GM19438 (cell line): ENCODE data around the gene TESK1.
"Not testable (repeated sequence)": the region's sequence is repeated elsewhere in the genome, so short reads cannot be mapped to it uniquely, and the experiment has no call there.

ENCODE experiments used
- ATAC-seq: cut with Tn5 transposase; IDR thresholded peaks from one replicate; pipeline ENCODE4 v1.9.1; 2021; ENCODE audit warnings: low read depth; ENCODE audit not compliant: unreplicated experiment

Gene TESK1

GRCh38 chr9:35579659-35580227, 25.3 kb upstream of the TESK1 start:
- not testable (repeated sequence) for ATAC-seq

GRCh38 chr9:35583521-35583920, 21.5 kb upstream of the TESK1 start:
- ATAC-seq: not testable (repeated sequence)

- not testable (repeated sequence) for ATAC-seq
Measured at GRCh38 chr9:35584681-35585080, 20.4 kb upstream of the TESK1 start.

- not testable (repeated sequence) for ATAC-seq
Measured at GRCh38 chr9:35588506-35588905, 16.6 kb upstream of the TESK1 start.

- ATAC-seq: no peak
Measured at GRCh38 chr9:35593581-35593980, 11.5 kb upstream of the TESK1 start.

- ATAC-seq: no peak
Measured at GRCh38 chr9:35594471-35594870, 10.6 kb upstream of the TESK1 start.

GRCh38 chr9:35596907-35597306, 8.2 kb upstream of the TESK1 start:
- ATAC-seq: not testable (repeated sequence)

- no peak for ATAC-seq
Measured at GRCh38 chr9:35598866-35599590, 6.0 kb upstream of the TESK1 start.

GRCh38 chr9:35599763-35600604, 5.1 kb upstream of the TESK1 start:
- no peak for ATAC-seq

GRCh38 chr9:35603506-35603985, 1.5 kb upstream of the TESK1 start:
- ATAC-seq: no peak

- ATAC-seq: peak; percentile 84
Measured at GRCh38 chr9:35603986-35604577, 980 bp upstream of the TESK1 start.

- ATAC-seq: peak; percentile 4
Measured at GRCh38 chr9:35605351-35606137, 482 bp downstream of the TESK1 start.

- no peak for ATAC-seq
Measured at GRCh38 chr9:35606138-35606504, 1.1 kb downstream of the TESK1 start.

GRCh38 chr9:35606726-35607125, 1.7 kb downstream of the TESK1 start:
- ATAC-seq: no peak

GRCh38 chr9:35608221-35608620, 3.2 kb downstream of the TESK1 start:
- ATAC-seq: no peak

- ATAC-seq: no peak
Measured at GRCh38 chr9:35609001-35609819, 4.1 kb downstream of the TESK1 start.

GRCh38 chr9:35609820-35610163, 4.7 kb downstream of the TESK1 start:
- ATAC-seq: no peak

- ATAC-seq: peak; percentile 66
Measured at GRCh38 chr9:35611230-35611797, 6.3 kb downstream of the TESK1 start.

- ATAC-seq: not testable (repeated sequence)
Measured at GRCh38 chr9:35612066-35612465, 7.0 kb downstream of the TESK1 start.
